Chondrocyte (in vitro differentiated cells): ENCODE measurements around the gene SLC36A3. TPM values are rescaled to one million over a fixed set of nuclear protein-coding genes. Genes with fewer than 3 reads are reported as not detected.
"Not testable (repeated sequence)": the region's sequence is repeated elsewhere in the genome, so short reads cannot be mapped to it uniquely, and the experiment has no call there.

Experiments used
- DNase-seq: peaks from one replicate; pipeline ENCODE4 v3.0.0; 2021; ENCODE audit warnings: mixed read lengths, low spot score
- H3K27ac Mint-ChIP-seq: one replicate; pipeline ENCODE4 v1.8.0; 2021; ENCODE audit warnings: mild to moderate bottlenecking, moderate library complexity, mixed read lengths; ENCODE audit not compliant: unreplicated experiment
- H3K27me3 Mint-ChIP-seq: 2 replicates; pipeline ENCODE4 v1.8.0; 2021; ENCODE audit warnings: low read depth, mixed read lengths
- H3K36me3 Mint-ChIP-seq: 2 replicates; pipeline ENCODE4 v1.8.0; 2021; ENCODE audit warnings: low read depth, mixed read lengths
- H3K4me1 Mint-ChIP-seq: 2 replicates; pipeline ENCODE4 v1.8.0; 2021; ENCODE audit warnings: low read depth, mild to moderate bottlenecking, mixed read lengths
- H3K4me3 Mint-ChIP-seq: one replicate; pipeline ENCODE4 v1.8.0; 2021; ENCODE audit warnings: mild to moderate bottlenecking, moderate library complexity, mixed read lengths; ENCODE audit not compliant: unreplicated experiment
- H3K9me3 Mint-ChIP-seq: 2 replicates; pipeline ENCODE4 v1.8.0; 2021; ENCODE audit warnings: low read depth, mixed read lengths
- CTCF ChIP-seq: fragments of 200-600 bp; sonication (generic); IDR thresholded peaks from 2 replicates; pipeline ENCODE4 v1.5.0; 2021; ENCODE audit warnings: antibody characterized with exemption, mild to moderate bottlenecking, moderate library complexity
- total RNA-seq: library from RNA; stranded (reverse); gene quantifications from 3 replicates; pipeline ENCODE4 v1.2.1, GENCODE V29; 2021

Gene SLC36A3
- total RNA-seq, 1 donor from 2014 or later = not detected

- no peaks in the 10 kb centered on the region for H3K27me3 Mint-ChIP-seq
- no peak overlapping the region for H3K4me3 Mint-ChIP-seq
- peaks cover 15% of the 10 kb centered on the region for H3K4me1 Mint-ChIP-seq
- H3K36me3 Mint-ChIP-seq = no peaks in the 10 kb centered on the region
- H3K27ac Mint-ChIP-seq = no peak overlapping the region
- no peak for TF ChIP-seq CTCF
- no peaks in the 10 kb centered on the region for H3K9me3 Mint-ChIP-seq
- no peak for DNase-seq
Measured at GRCh38 chr5:151255621-151256286, 47.8 kb downstream of the SLC36A3 start.

- DNase-seq, H3K27me3 Mint-ChIP-seq, H3K9me3 Mint-ChIP-seq, H3K27ac Mint-ChIP-seq, H3K4me3 Mint-ChIP-seq, H3K36me3 Mint-ChIP-seq: not testable (repeated sequence)
- peaks cover 15% of the 10 kb centered on the region for H3K4me1 Mint-ChIP-seq
Measured at GRCh38 chr5:151254990-151255389, 48.6 kb downstream of the SLC36A3 start.

- Mint-ChIP-seq H3K27me3 (no peaks in the 10 kb centered on the region), H3K4me3 (no peak overlapping the region), H3K4me1 (peaks cover 15% of the 10 kb centered on the region), H3K36me3 (no peaks in the 10 kb centered on the region), H3K9me3 (no peaks in the 10 kb centered on the region), H3K27ac (no peak overlapping the region)
- DNase-seq = no peak
- TF ChIP-seq CTCF = no peak
Measured at GRCh38 chr5:151254556-151254955, 49.0 kb downstream of the SLC36A3 start.

GRCh38 chr5:151253605-151253950 lies 50.0 kb downstream of the SLC36A3 start:
- Mint-ChIP-seq H3K4me1 (peaks cover 15% of the 10 kb centered on the region), H3K9me3 (no peaks in the 10 kb centered on the region), H3K4me3 (peak overlapping the region; percentile 92), H3K27me3 (no peaks in the 10 kb centered on the region), H3K27ac (peak overlapping the region; percentile 85), H3K36me3 (no peaks in the 10 kb centered on the region)
- no peak for TF ChIP-seq CTCF
- no peak for DNase-seq

GRCh38 chr5:151252762-151253604 lies 50.6 kb downstream of the SLC36A3 start, which contains the start of gene GM2A:
Gene GM2A, plus strand, starts transcription at chr5:151253185. Its CDS starts 32 bp downstream, at chr5:151253217.
- Mint-ChIP-seq H3K9me3 (no peaks in the 10 kb centered on the region), H3K27ac (peak within 1 kb of the TSS; percentile 91), H3K27me3 (peaks cover 3% of the 10 kb centered on the region), H3K4me1 (peaks cover 15% of the 10 kb centered on the region), H3K36me3 (no peaks in the 10 kb centered on the region), H3K4me3 (peak within 1 kb of the TSS; percentile 92)
- TF ChIP-seq CTCF = no peak
- peak; percentile 99 for DNase-seq
